ENCODE data around the gene ASCL3. TPM values are rescaled to one million over a fixed set of nuclear protein-coding genes. Genes with fewer than 3 reads are reported as not detected.

Gene ASCL3
- total and polyA plus RNA-seq, 10 of the 15 experiments (the other 5 are each of a cell fraction or from before 2014, with no cell fraction given): not detected

DNA sequence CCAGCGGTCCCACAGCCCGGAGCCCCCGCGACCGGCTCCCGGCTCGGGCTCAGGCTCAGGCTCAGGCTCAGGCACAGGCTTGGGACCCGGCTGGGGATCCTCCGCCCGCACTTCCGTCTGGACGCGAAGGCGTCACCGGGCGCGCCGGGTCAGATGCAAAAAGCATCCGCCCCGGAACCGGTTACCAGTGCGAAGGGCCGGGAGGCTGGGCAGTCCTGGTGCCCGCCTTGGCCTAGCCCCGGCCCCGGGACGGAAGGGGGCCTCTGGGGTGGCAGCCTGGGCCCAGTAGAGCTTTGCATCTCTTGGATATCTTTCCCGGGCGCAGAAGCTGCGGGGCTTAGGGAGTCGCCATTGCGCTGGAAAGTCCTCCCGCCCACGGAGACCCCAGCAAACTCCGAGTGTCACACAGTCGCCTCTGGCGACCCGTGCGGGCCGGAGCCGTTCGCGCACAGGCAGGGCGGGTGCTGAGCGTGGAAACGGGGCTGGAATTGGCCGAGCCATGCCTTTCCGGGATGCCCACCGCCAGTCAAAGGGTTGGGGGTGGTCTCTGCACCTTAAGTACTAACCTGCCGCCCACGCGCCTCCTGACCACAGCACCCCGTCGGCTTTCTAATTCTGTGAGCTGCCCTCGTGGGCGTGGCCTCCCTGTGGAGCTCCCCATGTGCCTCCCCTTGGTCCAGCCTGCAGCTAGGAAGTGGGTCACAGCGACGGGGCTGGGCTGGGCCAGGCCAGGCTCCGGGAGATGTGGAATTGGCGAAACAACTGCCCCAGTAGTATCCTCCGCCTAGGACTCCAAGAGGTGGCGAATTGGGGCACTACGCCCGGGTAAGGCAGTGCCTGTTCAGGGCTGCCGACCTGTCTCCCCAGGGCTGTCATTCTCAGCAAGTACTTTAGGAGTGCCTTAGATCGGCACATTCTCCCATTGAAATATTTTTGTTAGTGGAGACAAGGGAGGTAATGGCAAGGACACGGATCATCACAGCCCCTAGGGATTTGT is 21.8 kb upstream of the ASCL3 start, which contains the start of gene TMEM9B (continued):
- no peak for TF ChIP-seq ZNF274 (IDR thresholded peaks at IDR 0.05; ENCODE audit: insufficient read depth, insufficient read length)
- TF ChIP-seq SMC3 (IDR thresholded peaks at IDR 0.05; ENCODE audit: borderline replicate concordance, low read length): no peak
- TF ChIP-seq SIX5 (IDR thresholded peaks at IDR 0.05; ENCODE audit: low read depth, low read length, severe bottlenecking): peak; percentile 35
- TF ChIP-seq BRCA1 (IDR thresholded peaks at IDR 0.05; ENCODE audit: low read depth, low read length): no peak
- TF ChIP-seq NFYA (IDR thresholded peaks at IDR 0.05; ENCODE audit: borderline replicate concordance, low read depth, low read length): no peak
- peak; percentile 66 for TF ChIP-seq TCF3 (IDR thresholded peaks at IDR 0.05; ENCODE audit: borderline replicate concordance, insufficient read depth, low read depth, low read length)
- TF ChIP-seq GABPA (IDR thresholded peaks at IDR 0.05; ENCODE audit: low read depth): peak; percentile 91
- peak in 1 of 2 experiments; percentile 61; a peak in 1 of 4 replicates for TF ChIP-seq SRF (IDR thresholded peaks at IDR 0.05; ENCODE audit: low read depth in 2 of 2, low read length in 2 of 2)
- TF ChIP-seq CREM (IDR thresholded peaks at IDR 0.05; ENCODE audit: low read depth): peak; percentile 98
- TF ChIP-seq TCF12 (IDR thresholded peaks at IDR 0.05; ENCODE audit: low read depth, low read length): no peak; the same call in 1 of the 2 replicates
- peak; percentile 91 for TF ChIP-seq GATAD2B (conservative IDR thresholded peaks at IDR 0.05; ENCODE audit: low read depth)
- TF ChIP-seq CHD2 (IDR thresholded peaks at IDR 0.05; ENCODE audit: borderline replicate concordance, low read depth, low read length): peak; percentile 15; the same call in 1 of the 2 replicates
- TF ChIP-seq SMAD1 (IDR thresholded peaks at IDR 0.05; ENCODE audit: low read depth, partially characterized antibody): no peak
- TF ChIP-seq NR2C2 (IDR thresholded peaks at IDR 0.05; ENCODE audit: borderline replicate concordance, control insufficient read depth, insufficient read length, low read depth): peak; percentile 62
- TF ChIP-seq SP1 (IDR thresholded peaks at IDR 0.05; ENCODE audit: low read depth, low read length): peak; percentile 71
- TF ChIP-seq, protein P1, sequence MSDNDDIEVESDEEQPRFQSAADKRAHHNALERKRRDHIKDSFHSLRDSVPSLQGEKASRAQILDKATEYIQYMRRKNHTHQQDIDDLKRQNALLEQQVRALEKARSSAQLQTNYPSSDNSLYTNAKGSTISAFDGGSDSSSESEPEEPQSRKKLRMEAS (IDR thresholded peaks at IDR 0.05; ENCODE audit: low read depth, low read length): no peak
- TF ChIP-seq, protein P2, sequence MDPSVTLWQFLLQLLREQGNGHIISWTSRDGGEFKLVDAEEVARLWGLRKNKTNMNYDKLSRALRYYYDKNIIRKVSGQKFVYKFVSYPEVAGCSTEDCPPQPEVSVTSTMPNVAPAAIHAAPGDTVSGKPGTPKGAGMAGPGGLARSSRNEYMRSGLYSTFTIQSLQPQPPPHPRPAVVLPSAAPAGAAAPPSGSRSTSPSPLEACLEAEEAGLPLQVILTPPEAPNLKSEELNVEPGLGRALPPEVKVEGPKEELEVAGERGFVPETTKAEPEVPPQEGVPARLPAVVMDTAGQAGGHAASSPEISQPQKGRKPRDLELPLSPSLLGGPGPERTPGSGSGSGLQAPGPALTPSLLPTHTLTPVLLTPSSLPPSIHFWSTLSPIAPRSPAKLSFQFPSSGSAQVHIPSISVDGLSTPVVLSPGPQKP (IDR thresholded peaks at IDR 0.05; ENCODE audit: low read depth, low read length): peak; percentile 80
- peak; percentile 67; the same call in 1 of the 2 replicates for TF ChIP-seq POLR2AphosphoS2 (IDR thresholded peaks at IDR 0.05; ENCODE audit: low read depth, low read length)
- peak; percentile 50 to 76; a peak in 2 of 4 replicates for TF ChIP-seq BHLHE40 (IDR thresholded peaks at IDR 0.05; ENCODE audit: borderline replicate concordance in 1 of 2, low read depth in 2 of 2, low read length in 1 of 2)
- no peak for TF ChIP-seq ESRRA (IDR thresholded peaks at IDR 0.05; ENCODE audit: low read length)
- TF ChIP-seq ZNF217 (IDR thresholded peaks at IDR 0.05): peak; percentile 25; the same call in 1 of the 2 replicates
- no peak for TF ChIP-seq CBX3 (IDR thresholded peaks at IDR 0.05; ENCODE audit: borderline replicate concordance, low read depth)
- no peak for TF ChIP-seq HDAC2 (IDR thresholded peaks at IDR 0.05)
- TF ChIP-seq CHD4 (IDR thresholded peaks at IDR 0.05): no peak
- TF ChIP-seq CHD1 (IDR thresholded peaks at IDR 0.05; ENCODE audit: low read depth, low read length): no peak
- TF ChIP-seq, protein P3, sequence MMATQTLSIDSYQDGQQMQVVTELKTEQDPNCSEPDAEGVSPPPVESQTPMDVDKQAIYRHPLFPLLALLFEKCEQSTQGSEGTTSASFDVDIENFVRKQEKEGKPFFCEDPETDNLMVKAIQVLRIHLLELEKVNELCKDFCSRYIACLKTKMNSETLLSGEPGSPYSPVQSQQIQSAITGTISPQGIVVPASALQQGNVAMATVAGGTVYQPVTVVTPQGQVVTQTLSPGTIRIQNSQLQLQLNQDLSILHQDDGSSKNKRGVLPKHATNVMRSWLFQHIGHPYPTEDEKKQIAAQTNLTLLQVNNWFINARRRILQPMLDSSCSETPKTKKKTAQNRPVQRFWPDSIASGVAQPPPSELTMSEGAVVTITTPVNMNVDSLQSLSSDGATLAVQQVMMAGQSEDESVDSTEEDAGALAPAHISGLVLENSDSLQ (IDR thresholded peaks at IDR 0.05): peak; percentile 69
- TF ChIP-seq, protein P4, sequence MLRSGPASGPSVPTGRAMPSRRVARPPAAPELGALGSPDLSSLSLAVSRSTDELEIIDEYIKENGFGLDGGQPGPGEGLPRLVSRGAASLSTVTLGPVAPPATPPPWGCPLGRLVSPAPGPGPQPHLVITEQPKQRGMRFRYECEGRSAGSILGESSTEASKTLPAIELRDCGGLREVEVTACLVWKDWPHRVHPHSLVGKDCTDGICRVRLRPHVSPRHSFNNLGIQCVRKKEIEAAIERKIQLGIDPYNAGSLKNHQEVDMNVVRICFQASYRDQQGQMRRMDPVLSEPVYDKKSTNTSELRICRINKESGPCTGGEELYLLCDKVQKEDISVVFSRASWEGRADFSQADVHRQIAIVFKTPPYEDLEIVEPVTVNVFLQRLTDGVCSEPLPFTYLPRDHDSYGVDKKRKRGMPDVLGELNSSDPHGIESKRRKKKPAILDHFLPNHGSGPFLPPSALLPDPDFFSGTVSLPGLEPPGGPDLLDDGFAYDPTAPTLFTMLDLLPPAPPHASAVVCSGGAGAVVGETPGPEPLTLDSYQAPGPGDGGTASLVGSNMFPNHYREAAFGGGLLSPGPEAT (IDR thresholded peaks at IDR 0.05; ENCODE audit: low read depth): peak; percentile 83
